Kidney (tissue), 14 donors: Measurements from ENCODE around the gene VPS52. TPM values are rescaled to one million over a fixed set of nuclear protein-coding genes. Genes with fewer than 3 reads are reported as not detected.
"Not testable (repeated sequence)": the region's sequence is repeated elsewhere in the genome, so short reads cannot be mapped to it uniquely, and the experiment has no call there.

Experiments
- DNase-seq, 5 donors: peaks; one replicate each; pipeline ENCODE4 v3.0.0-alpha.2; 2013 to 2020
- FAIRE-seq: peaks from 2 replicates; lab custom pipeline; 2012; peaks lifted over from hg19 to GRCh38; lab: Jason Lieb, UNC
- H3K27ac ChIP-seq, 2 donors: one replicate each; pipeline ENCODE4 v1.7.0; 2013; ENCODE audit warnings: low read depth in 2 of 2, low read length in 2 of 2, inconsistent platforms in 1 of 2
- H3K27me3 ChIP-seq: one replicate; pipeline ENCODE4 v1.7.1; 2013; ENCODE audit warnings: low read length, inconsistent platforms; ENCODE audit not compliant: control insufficient read depth, insufficient read depth
- H3K36me3 ChIP-seq, 3 donors: one replicate each; pipeline versions ENCODE4 v1.7.0 to v1.7.1; 2013; ENCODE audit warnings: low read length in 3 of 3, control low read depth in 1 of 3, inconsistent platforms in 1 of 3; ENCODE audit not compliant: insufficient read depth in 3 of 3, control insufficient read depth in 2 of 3
- H3K4me1 ChIP-seq, 3 donors: one replicate each; pipeline versions ENCODE4 v1.7.0 to v1.7.1; 2013; ENCODE audit warnings: low read length in 3 of 3, inconsistent platforms in 1 of 3, low read depth in 1 of 3; ENCODE audit not compliant: control insufficient read depth in 2 of 3, insufficient read depth in 2 of 3
- H3K4me3 ChIP-seq, 3 donors: one replicate each; pipeline versions ENCODE4 v1.7.0 to v1.8.1; 2013; ENCODE audit warnings: low read length in 3 of 3, control low read depth in 1 of 3, inconsistent platforms in 1 of 3
- H3K9ac ChIP-seq, 3 donors: one replicate each; pipeline versions ENCODE4 v1.7.0 to v1.7.1; 2013; ENCODE audit warnings: low read length in 3 of 3, control low read depth in 1 of 3, inconsistent platforms in 1 of 3
- H3K9me3 ChIP-seq, 3 donors: one replicate each; pipeline versions ENCODE4 v1.7.0 to v1.7.1; 2013; ENCODE audit warnings: low read length in 3 of 3, control low read depth in 1 of 3, inconsistent platforms in 1 of 3; ENCODE audit not compliant: control insufficient read depth in 2 of 3, insufficient read depth in 1 of 3
- CTCF ChIP-seq: IDR thresholded peaks from 3 replicates; pipeline ENCODE4 v1.5.1; 2012; ENCODE audit warnings: mild to moderate bottlenecking, moderate library complexity, borderline replicate concordance; ENCODE audit not compliant: insufficient read depth; ENCODE audit errors: extremely low read depth
- intact Hi-C: fragments of 100-400 bp; cut with DNase I; formaldehyde crosslinking; loops from one replicate; pipeline ENCODE4 v1.11.1; 2022
- polyA plus RNA-seq: library from polyadenylated mRNA; stranded (reverse); fragments of 350-450 nt; fragmentation: Illumina TruSeq; extraction: RNeasy Lipid Tissue Mini Kit (QIAGEN cat#74804); gene quantifications from one replicate; pipeline ENCODE4 v1.2.3, GENCODE V29; 2014; ENCODE audit warnings: low read depth, low replicate concordance; ENCODE audit not compliant: insufficient read depth
- total RNA-seq: library from RNA; stranded (reverse); fragmentation: NEBNext Ultra II Directional; extraction: Animal tissue kit (Norgen Biotek cat#: 25700); gene quantifications from one replicate; pipeline ENCODE4 v1.2.1, GENCODE V29; 2021
- donor health status: control.
- donor health status: control.
- donor health status: control.
- donor health status: control.
- donor health status: control.
- donor health status: DM: yes; HTN: yes; CAD: no.
- donor health status: Normal renal cell carcinoma (clear cell type).

Gene VPS52
- total and polyA plus RNA-seq, 2 donors from 2014 or later = 35.8 to 64.4 TPM

DNA sequence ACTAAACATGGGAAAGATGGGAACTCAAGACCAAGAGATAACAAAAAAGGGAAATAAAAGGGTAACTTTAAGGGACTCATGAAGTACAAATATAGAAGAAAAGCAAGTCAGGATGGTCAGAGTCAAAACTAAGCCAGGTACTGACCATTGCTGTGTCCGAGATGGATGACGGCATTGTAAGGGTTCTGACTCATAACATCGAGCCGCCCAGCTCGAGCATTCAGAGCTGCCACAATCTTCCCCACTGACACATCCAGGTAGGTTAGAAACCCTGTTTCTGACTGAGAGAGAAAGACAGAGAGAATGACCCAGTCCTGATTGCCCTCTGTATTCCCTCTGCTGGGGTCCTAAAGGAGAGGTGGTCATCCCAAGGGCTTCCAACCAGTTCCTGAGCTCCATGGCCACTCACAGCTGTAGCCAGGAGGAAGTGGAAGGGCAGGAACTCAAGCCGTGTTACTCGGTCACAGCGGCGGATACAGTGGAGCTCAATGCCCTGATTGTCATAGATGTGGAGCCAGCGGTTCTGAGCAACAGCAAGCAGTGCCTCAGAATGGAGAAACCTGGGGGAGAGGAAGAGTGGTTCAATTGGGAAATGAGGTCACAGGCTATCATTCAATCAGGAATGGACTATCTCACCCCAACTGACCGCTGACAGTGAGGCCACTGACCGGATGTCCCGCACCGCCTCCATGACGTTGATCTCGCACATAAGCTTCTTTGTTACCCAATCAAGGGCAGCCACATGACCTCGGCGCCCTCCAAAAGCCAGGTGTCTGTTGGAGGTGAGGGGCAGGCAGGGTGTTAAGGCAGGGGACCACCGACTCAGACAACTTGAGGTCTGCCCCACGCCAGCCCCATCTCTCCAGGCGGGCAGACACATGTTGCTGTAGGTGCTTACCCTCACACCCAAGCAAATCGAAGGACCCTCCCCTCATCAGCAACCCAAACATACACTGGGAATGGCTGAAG, 15.6 kb upstream of the VPS52 start:
- Histone ChIP-seq H3K27me3 (no peaks in the 10 kb centered on the region), H3K27ac (no peak overlapping the region), H3K9ac (no peak overlapping the region), H3K36me3 (peaks cover 2 to 28% (median 7%) of the 10 kb centered on the region in 3 donors), H3K4me3 (no peak overlapping the region), H3K9me3 (no peaks in the 10 kb centered on the region), H3K4me1 (peaks cover 0 to 16% (median 14%) of the 10 kb centered on the region in 3 donors)
- intact Hi-C loops = no loop called here
- no peak for FAIRE-seq
- TF ChIP-seq CTCF = no peak
- peak in 1 of 5 donors; percentile 61 for DNase-seq

DNA sequence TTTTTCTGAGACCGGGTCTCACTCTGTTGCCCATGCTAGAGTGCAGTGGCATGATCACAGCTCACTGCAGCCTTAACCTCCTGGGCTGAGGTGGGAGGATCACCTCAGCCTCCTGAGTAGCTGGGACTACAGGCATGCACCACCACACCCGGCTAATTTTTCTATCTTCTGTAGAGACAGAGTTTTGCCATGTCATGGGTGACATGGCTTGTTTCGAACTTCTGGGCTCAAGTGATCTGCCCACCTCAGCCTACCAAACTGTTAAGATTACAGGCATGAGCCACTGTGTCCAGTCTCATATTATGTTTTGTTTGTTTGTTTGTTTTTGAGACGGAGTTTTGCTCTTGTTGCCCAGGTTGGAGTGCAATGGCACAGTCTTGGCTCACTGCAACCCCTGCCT, 13.5 kb upstream of the VPS52 start:
- H3K36me3 ChIP-seq = peaks cover 2 to 27% (median 9%) of the 10 kb centered on the region in 3 donors
- H3K27me3 ChIP-seq, DNase-seq, H3K9ac ChIP-seq, H3K27ac ChIP-seq, FAIRE-seq, H3K4me3 ChIP-seq, intact Hi-C loops, H3K9me3 ChIP-seq: not testable (repeated sequence)
- H3K4me1 ChIP-seq = peaks cover 0 to 13% (median 10%) of the 10 kb centered on the region in 3 donors

DNA sequence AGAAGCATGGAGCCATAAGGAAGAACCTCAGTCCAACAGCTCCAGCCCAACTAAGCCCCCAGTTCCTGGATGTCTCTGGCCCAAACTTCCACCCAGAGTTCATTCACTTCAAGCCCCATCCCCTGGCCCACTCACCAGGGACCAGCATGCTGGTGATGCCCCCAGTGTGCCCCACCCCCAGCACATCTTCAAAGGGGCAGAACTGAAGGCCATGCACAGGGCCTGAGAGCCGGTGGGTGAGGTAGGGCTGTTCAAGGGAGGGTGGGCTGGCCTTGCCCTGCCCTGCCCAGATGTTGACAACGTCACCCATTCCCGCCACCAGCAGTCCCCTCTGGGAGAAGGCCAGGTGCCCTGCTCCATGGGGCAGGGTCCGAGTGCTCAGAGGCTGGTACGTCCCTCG, 8.9 kb upstream of the VPS52 start:
- H3K4me3 ChIP-seq = no peak overlapping the region
- no peak for FAIRE-seq
- peak in 1 of 5 donors; percentile 68 for DNase-seq
- no peak overlapping the region for H3K27ac ChIP-seq
- intact Hi-C loops = no loop called here
- H3K9ac ChIP-seq = no peak overlapping the region
- H3K4me1 ChIP-seq = peaks cover 0 to 13% (median 0%) of the 10 kb centered on the region in 3 donors
- no peaks in the 10 kb centered on the region for H3K27me3 ChIP-seq
- peaks cover 2 to 23% (median 11%) of the 10 kb centered on the region in 3 donors for H3K36me3 ChIP-seq
- TF ChIP-seq CTCF = no peak
- H3K9me3 ChIP-seq = no peaks in the 10 kb centered on the region

DNA sequence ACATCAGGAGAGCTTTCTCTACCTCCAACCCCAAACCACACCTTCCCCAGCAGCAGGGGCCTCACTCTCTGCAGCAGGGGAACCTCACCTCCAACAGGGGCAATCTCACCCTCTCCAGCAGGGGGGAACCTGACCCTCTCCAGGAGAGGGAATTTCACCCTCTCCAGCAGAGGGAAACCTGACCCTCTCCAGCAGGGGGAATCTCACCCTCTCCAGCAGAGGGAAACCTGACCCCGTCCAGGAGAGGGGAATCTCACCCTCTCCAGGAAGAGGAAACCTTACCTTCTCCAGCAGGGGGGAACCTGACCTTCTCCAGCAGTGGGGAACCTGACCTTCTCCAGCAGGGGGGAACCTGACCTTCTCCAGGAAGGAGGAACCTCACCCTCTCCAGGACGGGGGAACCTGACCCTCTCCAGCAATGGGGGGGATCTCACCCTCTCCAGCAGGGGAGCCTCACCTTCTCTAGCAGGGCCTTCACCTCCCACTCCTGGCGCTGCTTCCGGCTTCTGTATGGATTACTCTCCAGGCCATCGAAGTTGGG, 8.4 kb upstream of the VPS52 start:
- Histone ChIP-seq H3K4me1 (peaks cover 0 to 13% (median 0%) of the 10 kb centered on the region in 3 donors), H3K27ac (no peak overlapping the region), H3K27me3 (no peaks in the 10 kb centered on the region), H3K9ac (no peak overlapping the region), H3K4me3 (no peak overlapping the region), H3K9me3 (no peaks in the 10 kb centered on the region), H3K36me3 (peaks cover 2 to 23% (median 15%) of the 10 kb centered on the region in 3 donors)
- FAIRE-seq (no peak), DNase-seq (peak; percentile 56 to 72 (median 67))
- intact Hi-C loops = no loop called here
- peak; percentile 29 for TF ChIP-seq CTCF
